Measurements from ENCODE around the gene DPP6.
"Not testable (repeated sequence)": the region's sequence is repeated elsewhere in the genome, so short reads cannot be mapped to it uniquely, and the experiment has no call there.

- not testable (repeated sequence) for TF ChIP-seq CTCF (IDR thresholded peaks at IDR 0.05; ENCODE audit: insufficient read depth, low read depth, low read length); EZH2 (IDR thresholded peaks at IDR 0.05; ENCODE audit: insufficient read depth, low read length)
These were observed 39.4 kb upstream of the DPP6 start for GRCh38 chr7:154012800-154013199.
